Measurements from ENCODE around the gene BORCS5. TPM values are rescaled to one million over a fixed set of nuclear protein-coding genes. Genes with fewer than 3 reads are reported as not detected.

BORCS5 gene
- total and polyA plus RNA-seq, 2 donors (not counting 1 experiment from before 2014, with no cell fraction given), result 13.5 to 14.4 TPM

- Histone ChIP-seq H3K27me3 (ENCODE audit: control insufficient read depth, insufficient read depth, low read length) (no peaks in the 10 kb centered on the region), H3K9ac (ENCODE audit: insufficient read depth, low read length) (no peak overlapping the region), H3K4me2 (ENCODE audit: extremely low read depth, insufficient read depth, low read length) (no peak overlapping the region), H3K79me2 (ENCODE audit: control insufficient read depth, insufficient read depth, low read length) (no peaks in the 10 kb centered on the region), H3K27ac (ENCODE audit: insufficient read depth, low read length) (no peak overlapping the region), H3K36me3 (ENCODE audit: control insufficient read depth, insufficient read depth, low read length) (no peaks in the 10 kb centered on the region), H3K4me3 (replicated peaks in 1 of 4; ENCODE audit: control extremely low read depth in 1 of 4, insufficient read depth in 1 of 4, low read depth in 3 of 4, low read length in 4 of 4) (no peak overlapping the region), H3K9me3 (ENCODE audit: control insufficient read depth, insufficient read depth, low read depth, low read length) (no peaks in the 10 kb centered on the region), H3K4me1 (ENCODE audit: control insufficient read depth, extremely low read depth, insufficient read depth, low read length) (peaks cover 2% of the 10 kb centered on the region), H4K20me1 (ENCODE audit: control insufficient read depth, extremely low read depth, insufficient read depth, low read length) (no peaks in the 10 kb centered on the region), H2AFZ (ENCODE audit: low read length) (no peak overlapping the region)
- no peak for DNase-seq (ENCODE audit: low read depth in 2 of 2)
- TF ChIP-seq EZH2 (IDR thresholded peaks at IDR 0.05; ENCODE audit: low read length, missing control alignments), result no peak
- TF ChIP-seq, protein P1, sequence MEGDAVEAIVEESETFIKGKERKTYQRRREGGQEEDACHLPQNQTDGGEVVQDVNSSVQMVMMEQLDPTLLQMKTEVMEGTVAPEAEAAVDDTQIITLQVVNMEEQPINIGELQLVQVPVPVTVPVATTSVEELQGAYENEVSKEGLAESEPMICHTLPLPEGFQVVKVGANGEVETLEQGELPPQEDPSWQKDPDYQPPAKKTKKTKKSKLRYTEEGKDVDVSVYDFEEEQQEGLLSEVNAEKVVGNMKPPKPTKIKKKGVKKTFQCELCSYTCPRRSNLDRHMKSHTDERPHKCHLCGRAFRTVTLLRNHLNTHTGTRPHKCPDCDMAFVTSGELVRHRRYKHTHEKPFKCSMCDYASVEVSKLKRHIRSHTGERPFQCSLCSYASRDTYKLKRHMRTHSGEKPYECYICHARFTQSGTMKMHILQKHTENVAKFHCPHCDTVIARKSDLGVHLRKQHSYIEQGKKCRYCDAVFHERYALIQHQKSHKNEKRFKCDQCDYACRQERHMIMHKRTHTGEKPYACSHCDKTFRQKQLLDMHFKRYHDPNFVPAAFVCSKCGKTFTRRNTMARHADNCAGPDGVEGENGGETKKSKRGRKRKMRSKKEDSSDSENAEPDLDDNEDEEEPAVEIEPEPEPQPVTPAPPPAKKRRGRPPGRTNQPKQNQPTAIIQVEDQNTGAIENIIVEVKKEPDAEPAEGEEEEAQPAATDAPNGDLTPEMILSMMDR (conservative IDR thresholded peaks at IDR 0.05 in 1 of 2, IDR thresholded peaks at IDR 0.05 in 1 of 2; ENCODE audit: low read depth in 1 of 2, low read length in 2 of 2), result no peak
Measured at GRCh38 chr12:12425001-12425400, 68.1 kb downstream of the BORCS5 start.

DNA sequence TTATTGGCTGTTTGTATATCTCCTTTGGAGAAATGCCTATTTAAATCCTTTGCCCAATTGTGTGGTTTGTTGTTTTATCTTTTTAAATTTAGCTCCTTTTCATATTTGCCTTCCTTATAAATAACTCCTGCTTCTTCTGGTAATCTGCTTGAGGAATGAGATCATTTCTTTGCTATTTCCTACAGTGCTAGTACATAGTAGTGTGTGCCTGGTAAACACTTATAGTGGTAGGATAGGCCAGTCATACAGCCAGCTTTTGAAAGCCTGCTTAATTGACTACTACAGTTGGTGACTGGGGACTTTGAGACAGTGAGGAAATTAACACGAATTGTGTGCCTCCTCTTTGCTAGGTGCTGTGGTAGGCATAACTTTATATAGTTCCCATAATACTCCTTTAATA is 68.7 kb downstream of the BORCS5 start:
- H3K27me3 ChIP-seq (ENCODE audit: control insufficient read depth, insufficient read depth, low read length), result no peaks in the 10 kb centered on the region
- H3K4me3 ChIP-seq (replicated peaks in 1 of 4; ENCODE audit: control extremely low read depth in 1 of 4, insufficient read depth in 1 of 4, low read depth in 3 of 4, low read length in 4 of 4), result no peak overlapping the region
- no peak overlapping the region for H3K4me2 ChIP-seq (ENCODE audit: extremely low read depth, insufficient read depth, low read length)
- peak in 1 of 2 donors; percentile 65 for DNase-seq (ENCODE audit: low read depth in 2 of 2)
- no peaks in the 10 kb centered on the region for H3K36me3 ChIP-seq (ENCODE audit: control insufficient read depth, insufficient read depth, low read length)
- H3K79me2 ChIP-seq (ENCODE audit: control insufficient read depth, insufficient read depth, low read length), result no peaks in the 10 kb centered on the region
- no peak overlapping the region for H2AFZ ChIP-seq (ENCODE audit: low read length)
- no peaks in the 10 kb centered on the region for H4K20me1 ChIP-seq (ENCODE audit: control insufficient read depth, extremely low read depth, insufficient read depth, low read length)
- no peak overlapping the region for H3K9ac ChIP-seq (ENCODE audit: insufficient read depth, low read length)
- H3K4me1 ChIP-seq (ENCODE audit: control insufficient read depth, extremely low read depth, insufficient read depth, low read length), result peaks cover 2% of the 10 kb centered on the region
- H3K9me3 ChIP-seq (ENCODE audit: control insufficient read depth, insufficient read depth, low read depth, low read length), result no peaks in the 10 kb centered on the region
- H3K27ac ChIP-seq (ENCODE audit: insufficient read depth, low read length), result no peak overlapping the region
- no peak for TF ChIP-seq EZH2 (IDR thresholded peaks at IDR 0.05; ENCODE audit: low read length, missing control alignments)
- TF ChIP-seq, protein P1 (conservative IDR thresholded peaks at IDR 0.05 in 1 of 2, IDR thresholded peaks at IDR 0.05 in 1 of 2; ENCODE audit: low read depth in 1 of 2, low read length in 2 of 2), result no peak

- no peak overlapping the region for H2AFZ ChIP-seq (ENCODE audit: low read length)
Measured at GRCh38 chr12:12427568-12427967, 70.7 kb downstream of the BORCS5 start.

More at GRCh38 chr12:12427568-12427967, 70.7 kb downstream of the BORCS5 start:
- Histone ChIP-seq H3K9ac (ENCODE audit: insufficient read depth, low read length) (no peak overlapping the region), H3K27ac (ENCODE audit: insufficient read depth, low read length) (no peak overlapping the region), H3K36me3 (ENCODE audit: control insufficient read depth, insufficient read depth, low read length) (no peaks in the 10 kb centered on the region), H3K4me2 (ENCODE audit: extremely low read depth, insufficient read depth, low read length) (no peak overlapping the region), H3K4me3 (replicated peaks in 1 of 4; ENCODE audit: control extremely low read depth in 1 of 4, insufficient read depth in 1 of 4, low read depth in 3 of 4, low read length in 4 of 4) (no peak overlapping the region), H3K79me2 (ENCODE audit: control insufficient read depth, insufficient read depth, low read length) (no peaks in the 10 kb centered on the region), H4K20me1 (ENCODE audit: control insufficient read depth, extremely low read depth, insufficient read depth, low read length) (no peaks in the 10 kb centered on the region), H3K4me1 (ENCODE audit: control insufficient read depth, extremely low read depth, insufficient read depth, low read length) (peaks cover 7% of the 10 kb centered on the region), H3K9me3 (ENCODE audit: control insufficient read depth, insufficient read depth, low read depth, low read length) (no peaks in the 10 kb centered on the region), H3K27me3 (ENCODE audit: control insufficient read depth, insufficient read depth, low read length) (no peaks in the 10 kb centered on the region)
- no peak for DNase-seq (ENCODE audit: low read depth in 2 of 2)
- TF ChIP-seq EZH2 (IDR thresholded peaks at IDR 0.05; ENCODE audit: low read length, missing control alignments), result no peak
- TF ChIP-seq, protein P1 (conservative IDR thresholded peaks at IDR 0.05 in 1 of 2, IDR thresholded peaks at IDR 0.05 in 1 of 2; ENCODE audit: low read depth in 1 of 2, low read length in 2 of 2), result no peak

All from fibroblast of lung (primary cell).